ENCODE measurements around the gene NFKBIZ. TPM values are rescaled to one million over a fixed set of nuclear protein-coding genes. Genes with fewer than 3 reads are reported as not detected.

The NFKBIZ gene
- total and polyA plus RNA-seq, 11 donors, result 5.6 to 44.8 (median 9.9) TPM

DNA sequence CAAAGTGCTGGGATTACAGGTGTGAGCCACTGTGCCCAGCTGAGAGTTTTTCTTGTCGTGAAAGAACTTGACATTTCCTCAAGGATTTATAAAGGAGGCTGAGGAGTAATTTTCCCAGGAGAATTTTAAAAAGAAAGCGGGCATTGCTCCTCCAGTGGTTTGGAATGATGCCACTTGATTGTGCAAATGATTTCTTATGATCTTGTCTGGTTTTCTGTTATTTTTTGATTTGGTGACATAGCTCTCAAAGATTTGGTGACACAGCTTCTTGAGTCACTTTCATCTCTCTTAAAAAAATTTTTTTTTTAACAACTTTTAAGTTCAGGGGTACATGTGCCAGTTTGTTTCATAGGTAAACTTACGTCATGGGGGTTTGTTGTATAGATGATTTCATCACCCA is 24.6 kb upstream of the NFKBIZ start:
- H3K27ac ChIP-seq, result no peak overlapping the region
- ATAC-seq (no peak), DNase-seq (no peak)
- TF ChIP-seq, protein P1, sequence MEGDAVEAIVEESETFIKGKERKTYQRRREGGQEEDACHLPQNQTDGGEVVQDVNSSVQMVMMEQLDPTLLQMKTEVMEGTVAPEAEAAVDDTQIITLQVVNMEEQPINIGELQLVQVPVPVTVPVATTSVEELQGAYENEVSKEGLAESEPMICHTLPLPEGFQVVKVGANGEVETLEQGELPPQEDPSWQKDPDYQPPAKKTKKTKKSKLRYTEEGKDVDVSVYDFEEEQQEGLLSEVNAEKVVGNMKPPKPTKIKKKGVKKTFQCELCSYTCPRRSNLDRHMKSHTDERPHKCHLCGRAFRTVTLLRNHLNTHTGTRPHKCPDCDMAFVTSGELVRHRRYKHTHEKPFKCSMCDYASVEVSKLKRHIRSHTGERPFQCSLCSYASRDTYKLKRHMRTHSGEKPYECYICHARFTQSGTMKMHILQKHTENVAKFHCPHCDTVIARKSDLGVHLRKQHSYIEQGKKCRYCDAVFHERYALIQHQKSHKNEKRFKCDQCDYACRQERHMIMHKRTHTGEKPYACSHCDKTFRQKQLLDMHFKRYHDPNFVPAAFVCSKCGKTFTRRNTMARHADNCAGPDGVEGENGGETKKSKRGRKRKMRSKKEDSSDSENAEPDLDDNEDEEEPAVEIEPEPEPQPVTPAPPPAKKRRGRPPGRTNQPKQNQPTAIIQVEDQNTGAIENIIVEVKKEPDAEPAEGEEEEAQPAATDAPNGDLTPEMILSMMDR (IDR thresholded peaks at IDR 0.05), result no peak
- TF ChIP-seq POLR2A (IDR thresholded peaks at IDR 0.05), result no peak
- H3K4me1 ChIP-seq, result peaks cover 0 to 35% (median 30%) of the 10 kb centered on the region in 12 donors
- intact Hi-C loops (cut with DNase I), result loop anchor here in 2 of 10 donors (10.0 kb wide), 2 partner anchors 120 to 910 kb away; no protein-coding TSS in a partner anchor
- WGBS, 4 donors, result 67 to 82% (median 75%) methylated on average over 3 of the region's 3 CpGs
- H3K9me3 ChIP-seq, result no peaks in the 10 kb centered on the region
- H3K27me3 ChIP-seq, result no peaks in the 10 kb centered on the region
- no peak overlapping the region for H3K4me3 ChIP-seq
- peaks cover 0 to 36% (median 16%) of the 10 kb centered on the region in 9 donors for H3K36me3 ChIP-seq

DNA sequence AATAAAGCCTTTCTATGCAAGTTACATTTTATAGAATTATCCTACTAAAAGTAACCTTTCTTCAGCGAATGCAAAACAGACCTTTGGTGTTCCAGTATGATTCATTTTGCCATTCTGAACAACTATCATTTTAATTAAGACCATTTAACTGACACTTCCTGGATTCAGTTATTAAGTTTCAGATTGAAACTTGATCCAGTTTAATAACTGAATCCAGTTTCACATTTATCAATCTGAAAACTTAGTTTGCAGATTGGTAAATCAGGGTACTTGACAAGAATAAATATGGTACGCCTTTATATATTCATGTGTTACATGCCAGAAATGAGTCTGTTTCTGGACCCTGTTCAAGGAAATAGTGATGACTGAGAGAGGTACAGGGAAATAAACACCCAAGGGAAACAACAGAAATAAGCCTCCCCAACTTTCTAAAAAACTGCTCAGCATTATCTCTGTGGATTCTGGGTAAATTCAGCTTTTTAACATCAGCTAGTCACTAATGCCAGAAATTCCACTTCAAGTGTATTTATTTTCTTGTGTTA is 23.3 kb upstream of the NFKBIZ start:
- intact Hi-C loops (cut with DNase I), result loop anchor here in 4 of 10 donors (2.0 to 10.0 kb wide), 3 partner anchors 23 to 909 kb away; partner anchors contain the start of gene NFKBIZ (in 2 of the 4)

DNA sequence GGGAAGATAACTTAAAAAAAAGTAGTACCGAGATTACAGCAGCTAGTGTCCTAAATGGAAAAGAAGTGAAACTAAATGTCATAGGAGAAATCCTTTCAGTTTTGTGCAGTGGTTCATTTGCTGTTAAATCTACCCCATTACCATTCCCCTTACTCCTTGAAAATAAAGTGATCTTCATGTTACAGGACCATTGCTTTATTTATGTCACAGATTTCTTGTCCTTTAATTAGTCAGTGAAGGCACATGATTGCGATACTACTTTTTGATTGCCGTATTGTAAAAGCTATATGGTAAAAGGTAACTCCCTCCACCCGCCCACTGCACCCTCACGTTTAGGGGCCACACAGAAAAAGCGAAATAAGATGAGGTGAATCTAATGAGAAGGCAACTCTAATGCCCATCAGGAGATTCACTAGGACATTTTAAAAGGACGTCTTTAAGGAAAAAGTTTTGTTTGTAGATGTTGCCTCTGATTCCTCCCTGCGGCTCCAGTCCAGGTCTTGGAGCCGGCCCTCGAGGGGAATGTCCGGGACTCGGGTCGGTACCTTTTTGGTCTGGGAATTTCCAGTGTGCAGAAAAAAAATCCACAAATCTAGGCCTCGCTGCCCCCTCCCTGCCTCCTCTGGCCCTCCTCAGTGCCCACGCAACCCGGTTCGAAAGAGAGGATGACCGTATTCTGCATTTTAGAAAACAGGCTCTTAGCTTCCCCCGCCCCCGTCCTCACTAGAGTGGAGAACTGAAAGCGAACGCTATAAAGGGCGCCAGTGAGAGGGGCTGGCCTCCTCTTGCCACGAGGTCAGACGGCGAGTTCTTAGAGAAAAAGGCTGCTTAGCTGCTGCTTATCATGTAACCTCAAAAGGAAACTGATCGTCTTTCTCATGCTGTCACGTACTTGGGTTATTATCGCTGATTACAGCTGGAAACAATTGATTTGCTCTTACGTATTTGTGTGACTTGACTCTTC is 21.8 kb upstream of the NFKBIZ start:
- TF ChIP-seq, protein P1 (IDR thresholded peaks at IDR 0.05), result peak in 1 of 12 donors; percentile 8
- peak in 1 of 2 donors; percentile 16 for TF ChIP-seq POLR2A (IDR thresholded peaks at IDR 0.05)
- 2 to 3% (median 2%) methylated on average over 30 of the region's 30 CpGs for WGBS, 4 donors

More for the DNA sequence above, 23.3 kb upstream of the NFKBIZ start:
- Histone ChIP-seq H3K27me3 (no peaks in the 10 kb centered on the region), H3K27ac (peak overlapping the region in 7 of 12 donors; percentile 18 to 91 (median 87)), H3K9me3 (no peaks in the 10 kb centered on the region), H3K36me3 (peaks cover 0 to 25% (median 12%) of the 10 kb centered on the region in 9 donors), H3K4me3 (no peak overlapping the region), H3K4me1 (peaks cover 0 to 37% (median 32%) of the 10 kb centered on the region in 12 donors)
- no peak for TF ChIP-seq POLR2A (IDR thresholded peaks at IDR 0.05)
- TF ChIP-seq, protein P1 (IDR thresholded peaks at IDR 0.05), result no peak
- WGBS, 4 donors, result 56 to 62% (median 60%) methylated on average over 2 of the region's 2 CpGs
- DNase-seq (no peak), ATAC-seq (no peak)

More for the DNA sequence above, 21.8 kb upstream of the NFKBIZ start:
- peak overlapping the region; percentile 34 to 91 (median 85) for H3K27ac ChIP-seq
- peak overlapping the region; percentile 37 to 71 (median 60) for H3K4me3 ChIP-seq
- H3K36me3 ChIP-seq, result peaks cover 0 to 10% (median 0%) of the 10 kb centered on the region in 9 donors
- no peaks in the 10 kb centered on the region for H3K9me3 ChIP-seq
- H3K4me1 ChIP-seq, result peaks cover 0 to 37% (median 32%) of the 10 kb centered on the region in 12 donors
- intact Hi-C loops (cut with DNase I), result loop anchor here in 4 of 10 donors (1.0 to 10.0 kb wide), 4 partner anchors 21 to 907 kb away; partner anchors contain the start of gene NFKBIZ (in 3 of the 4)
- ATAC-seq (peak; percentile 80 to 90 (median 87)), DNase-seq (peak; percentile 77 to 82 (median 79))
- no peaks in the 10 kb centered on the region for H3K27me3 ChIP-seq
